Thymus (tissue), 11 donors: ENCODE data around the gene SPRING1. TPM values are rescaled to one million over a fixed set of nuclear protein-coding genes. Genes with fewer than 3 reads are reported as not detected.

Source experiments
- DNase-seq, 9 donors: peaks; one replicate each; pipeline ENCODE4 v3.0.0-alpha.2; 2013; ENCODE audit warnings: low spot score in 9 of 9, low read depth in 6 of 9, missing footprints in 1 of 9
- H3K27ac ChIP-seq, 2 donors: one replicate each; pipeline ENCODE4 v1.5.1; 2013; ENCODE audit warnings: control low read depth in 1 of 2, low read depth in 1 of 2, low read length in 1 of 2, mild to moderate bottlenecking in 1 of 2, moderate library complexity in 1 of 2
- H3K27me3 ChIP-seq, 2 donors: one replicate each; pipeline ENCODE4 v1.5.1; 2013; ENCODE audit warnings: low read length in 1 of 2; ENCODE audit not compliant: control insufficient read depth in 2 of 2, insufficient read depth in 1 of 2
- H3K36me3 ChIP-seq, 2 donors: one replicate each; pipeline ENCODE4 v1.5.1; 2013; ENCODE audit warnings: low read length in 1 of 2, mild to moderate bottlenecking in 1 of 2, moderate library complexity in 1 of 2; ENCODE audit not compliant: control insufficient read depth in 2 of 2, insufficient read depth in 2 of 2
- H3K4me1 ChIP-seq, 2 donors: one replicate each; pipeline ENCODE4 v1.5.1; 2013; ENCODE audit warnings: low read length in 2 of 2; ENCODE audit not compliant: control insufficient read depth in 2 of 2, insufficient read depth in 2 of 2
- H3K4me3 ChIP-seq, 2 donors: one replicate each; pipeline ENCODE4 v1.5.1; 2013; ENCODE audit warnings: low read length in 2 of 2, control low read depth in 1 of 2, mild to moderate bottlenecking in 1 of 2
- H3K9me3 ChIP-seq, 2 donors: one replicate each; pipeline ENCODE4 v1.5.1; 2013; ENCODE audit warnings: low read length in 1 of 2, mild to moderate bottlenecking in 1 of 2; ENCODE audit not compliant: control insufficient read depth in 2 of 2, insufficient read depth in 1 of 2
- WGBS: extraction: QIAGEN DNeasy Blood & Tissue Kit; methylation state at CpG from one replicate; pipeline ENCODE4 v1.1.7; 2013; 5-methylcytosine and 5-hydroxymethylcytosine counted together
- polyA plus RNA-seq: library from polyadenylated mRNA; stranded (reverse); fragments of 200-250 nt; gene quantifications from one replicate; pipeline ENCODE4 v1.2.3, GENCODE V29; 2013
- total RNA-seq: library from RNA; stranded (reverse); fragments of 120-200 nt; gene quantifications from one replicate; pipeline ENCODE4 v1.2.4, GENCODE V29; 2013
- donor health status: healthy.

The SPRING1 gene
- total and polyA plus RNA-seq, 2 donors: 12.7 to 15.3 TPM

GRCh38 chr12:116735084-116735483 lies 2.8 kb downstream of the SPRING1 start:
- 98% methylated on average over 10 of the region's 10 CpGs for WGBS
- no peak overlapping the region for H3K27ac ChIP-seq
- peaks cover 18 to 28% of the 10 kb centered on the region in 2 donors for H3K36me3 ChIP-seq
- H3K9me3 ChIP-seq: no peaks in the 10 kb centered on the region
- no peak for DNase-seq
- H3K4me1 ChIP-seq: peaks cover 14 to 15% of the 10 kb centered on the region in 2 donors
- H3K27me3 ChIP-seq: no peaks in the 10 kb centered on the region
- no peak overlapping the region for H3K4me3 ChIP-seq

GRCh38 chr12:116734156-116734768 lies 3.6 kb downstream of the SPRING1 start:
- DNase-seq: no peak
- no peaks in the 10 kb centered on the region for H3K27me3 ChIP-seq
- peaks cover 14 to 15% of the 10 kb centered on the region in 2 donors for H3K4me1 ChIP-seq
- peaks cover 18 to 28% of the 10 kb centered on the region in 2 donors for H3K36me3 ChIP-seq
- WGBS: 97% methylated on average over 5 of the region's 5 CpGs
- H3K4me3 ChIP-seq: no peak overlapping the region
- no peaks in the 10 kb centered on the region for H3K9me3 ChIP-seq
- H3K27ac ChIP-seq: no peak overlapping the region

DNA sequence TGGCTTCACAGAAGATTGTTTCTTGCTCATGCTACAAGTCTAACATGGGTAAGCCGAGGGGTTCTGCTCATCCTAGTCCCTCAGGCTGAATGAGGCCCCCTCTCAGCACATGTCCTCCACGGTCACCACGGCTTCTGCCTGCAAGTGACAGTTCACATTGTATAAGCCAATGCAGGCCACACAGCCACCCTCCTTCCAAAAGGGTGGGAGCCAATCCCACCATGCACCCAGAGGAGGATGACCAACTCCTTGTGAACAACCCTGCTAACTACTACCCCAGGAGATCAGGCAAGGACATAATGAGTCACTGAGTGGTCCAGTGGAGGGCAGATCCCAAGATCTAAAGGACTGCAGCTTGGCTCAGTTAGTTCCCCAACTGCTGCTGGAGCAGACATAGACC lies 6.1 kb downstream of the SPRING1 start:
- peaks cover 3 to 5% of the 10 kb centered on the region in 2 donors for H3K4me1 ChIP-seq
- H3K4me3 ChIP-seq: no peak overlapping the region
- no peak overlapping the region for H3K27ac ChIP-seq
- no peaks in the 10 kb centered on the region for H3K27me3 ChIP-seq
- DNase-seq: no peak
- peaks cover 18 to 28% of the 10 kb centered on the region in 2 donors for H3K36me3 ChIP-seq
- WGBS: 99% methylated on average over 3 of the region's 3 CpGs
- H3K9me3 ChIP-seq: no peaks in the 10 kb centered on the region

DNA sequence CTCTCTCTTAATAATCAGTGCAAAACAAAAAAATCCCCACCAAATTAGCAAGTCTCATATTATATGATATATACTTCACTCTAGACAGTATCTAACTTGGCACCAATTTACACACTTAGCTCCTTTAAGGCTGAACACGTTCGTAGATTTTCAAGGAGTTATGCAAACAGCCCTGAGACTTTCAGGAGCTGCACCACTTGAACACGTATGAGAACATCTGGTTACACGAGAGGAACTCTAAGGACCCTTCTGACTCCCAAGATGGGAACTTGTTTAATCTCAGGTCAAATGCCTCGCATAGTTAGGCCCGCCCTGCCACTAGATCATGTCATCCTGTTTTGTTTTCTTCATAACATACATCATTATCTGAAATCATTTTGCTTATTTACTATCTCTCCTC lies 10.0 kb downstream of the SPRING1 start:
- no peaks in the 10 kb centered on the region for H3K27me3 ChIP-seq
- no peaks in the 10 kb centered on the region for H3K9me3 ChIP-seq
- 80% methylated on average over 6 of the region's 6 CpGs for WGBS
- DNase-seq: no peak
- H3K4me1 ChIP-seq: no peaks in the 10 kb centered on the region
- H3K36me3 ChIP-seq: peaks cover 4 to 15% of the 10 kb centered on the region in 2 donors
- H3K27ac ChIP-seq: no peak overlapping the region
- no peak overlapping the region for H3K4me3 ChIP-seq

- 98% methylated on average over 3 of the region's 3 CpGs for WGBS
- no peaks in the 10 kb centered on the region for H3K9me3 ChIP-seq
- no peak overlapping the region for H3K27ac ChIP-seq
- H3K4me1 ChIP-seq: no peaks in the 10 kb centered on the region
- H3K27me3 ChIP-seq: no peaks in the 10 kb centered on the region
- DNase-seq: no peak
- H3K4me3 ChIP-seq: no peak overlapping the region
- peaks cover 11 to 20% of the 10 kb centered on the region in 2 donors for H3K36me3 ChIP-seq
Observed at GRCh38 chr12:116727261-116727660, 10.6 kb downstream of the SPRING1 start.

DNA sequence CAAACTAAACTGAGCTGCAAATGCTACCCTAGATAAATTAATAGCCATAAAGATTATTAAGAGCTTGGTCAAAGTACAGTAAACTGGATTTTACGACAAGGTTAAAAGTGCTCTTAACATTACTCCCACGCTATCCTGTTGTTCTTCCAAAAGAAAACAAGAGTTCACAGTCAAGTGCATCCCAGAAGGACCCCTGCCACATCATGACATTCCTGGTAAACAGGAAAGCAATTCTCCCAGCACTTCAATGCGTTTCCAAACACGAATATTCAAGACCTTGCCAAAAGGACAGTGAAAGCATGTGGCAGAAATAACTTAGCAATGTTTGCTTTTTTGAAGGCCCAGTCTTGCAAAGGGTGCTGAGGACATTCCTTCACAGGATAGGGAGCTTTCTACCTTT lies 11.2 kb downstream of the SPRING1 start:
- Histone ChIP-seq H3K36me3 (peaks cover 11 to 24% of the 10 kb centered on the region in 2 donors), H3K4me1 (peaks cover 0 to 2% of the 10 kb centered on the region in 2 donors), H3K27ac (no peak overlapping the region), H3K27me3 (no peaks in the 10 kb centered on the region), H3K9me3 (no peaks in the 10 kb centered on the region), H3K4me3 (no peak overlapping the region)
- no peak for DNase-seq
- WGBS: 94% methylated on average over 4 of the region's 4 CpGs

- peaks cover 0 to 8% of the 10 kb centered on the region in 2 donors for H3K4me1 ChIP-seq
- no peak for DNase-seq
- H3K27ac ChIP-seq: no peak overlapping the region
- H3K4me3 ChIP-seq: no peak overlapping the region
- peaks cover 32 to 48% of the 10 kb centered on the region in 2 donors for H3K36me3 ChIP-seq
- H3K27me3 ChIP-seq: no peaks in the 10 kb centered on the region
- no peaks in the 10 kb centered on the region for H3K9me3 ChIP-seq
Observed at GRCh38 chr12:116722245-116722644, 15.6 kb downstream of the SPRING1 start.

DNA sequence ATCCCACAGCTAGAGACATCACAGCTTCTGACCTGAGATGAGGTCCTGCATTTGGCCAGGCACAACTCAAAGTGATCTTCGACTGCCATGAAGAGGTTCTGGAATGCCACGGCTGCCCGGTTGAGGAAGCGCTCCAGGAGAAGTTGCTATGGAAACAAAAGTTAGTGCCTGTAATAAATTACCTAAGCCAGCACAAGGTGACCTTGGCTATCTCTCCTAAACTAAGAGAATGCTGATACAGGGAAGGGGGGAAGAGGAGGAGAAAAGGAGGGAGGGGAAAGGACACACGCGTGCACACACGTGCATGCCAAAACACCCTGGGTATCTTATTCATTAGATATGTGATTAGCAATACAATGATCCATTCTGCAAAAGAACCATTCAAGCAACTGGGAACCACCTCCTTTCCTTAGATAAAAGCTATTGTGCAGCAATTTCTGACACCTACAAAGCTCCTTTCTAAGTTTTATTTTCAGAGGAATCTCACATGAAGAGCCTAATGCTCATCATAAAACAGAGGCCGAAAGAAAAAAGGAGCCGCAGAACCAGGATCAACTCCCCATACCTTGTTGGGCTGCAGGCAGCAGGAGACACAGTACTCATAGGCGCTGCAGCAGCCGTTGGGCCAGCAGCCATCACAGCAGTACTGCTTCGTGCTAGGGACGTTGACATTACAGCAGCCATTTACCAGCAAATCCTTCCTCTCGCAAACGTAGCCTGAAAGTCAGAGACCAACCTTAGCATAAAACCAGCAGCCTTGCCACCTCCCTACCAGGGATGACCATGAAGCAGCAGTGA lies 17.9 kb downstream of the SPRING1 start:
- 97% methylated on average over 15 of the region's 15 CpGs for WGBS
- Histone ChIP-seq H3K4me3 (no peak overlapping the region), H3K9me3 (no peaks in the 10 kb centered on the region), H3K4me1 (peaks cover 0 to 8% of the 10 kb centered on the region in 2 donors), H3K27ac (no peak overlapping the region), H3K36me3 (peaks cover 51 to 71% of the 10 kb centered on the region in 2 donors), H3K27me3 (no peaks in the 10 kb centered on the region)
- no peak for DNase-seq

- Histone ChIP-seq H3K36me3 (peaks cover 55 to 71% of the 10 kb centered on the region in 2 donors), H3K27ac (no peak overlapping the region), H3K27me3 (no peaks in the 10 kb centered on the region), H3K4me3 (no peak overlapping the region), H3K4me1 (peaks cover 0 to 10% of the 10 kb centered on the region in 2 donors), H3K9me3 (no peaks in the 10 kb centered on the region)
- 95% methylated on average over 10 of the region's 10 CpGs for WGBS
- DNase-seq: no peak
Observed at GRCh38 chr12:116718655-116719454, 19.0 kb downstream of the SPRING1 start.
